ENCODE results near the gene SFXN2.
"Not testable (repeated sequence)": the region's sequence is repeated elsewhere in the genome, so short reads cannot be mapped to it uniquely, and the experiment has no call there.

The SFXN2 gene

DNA sequence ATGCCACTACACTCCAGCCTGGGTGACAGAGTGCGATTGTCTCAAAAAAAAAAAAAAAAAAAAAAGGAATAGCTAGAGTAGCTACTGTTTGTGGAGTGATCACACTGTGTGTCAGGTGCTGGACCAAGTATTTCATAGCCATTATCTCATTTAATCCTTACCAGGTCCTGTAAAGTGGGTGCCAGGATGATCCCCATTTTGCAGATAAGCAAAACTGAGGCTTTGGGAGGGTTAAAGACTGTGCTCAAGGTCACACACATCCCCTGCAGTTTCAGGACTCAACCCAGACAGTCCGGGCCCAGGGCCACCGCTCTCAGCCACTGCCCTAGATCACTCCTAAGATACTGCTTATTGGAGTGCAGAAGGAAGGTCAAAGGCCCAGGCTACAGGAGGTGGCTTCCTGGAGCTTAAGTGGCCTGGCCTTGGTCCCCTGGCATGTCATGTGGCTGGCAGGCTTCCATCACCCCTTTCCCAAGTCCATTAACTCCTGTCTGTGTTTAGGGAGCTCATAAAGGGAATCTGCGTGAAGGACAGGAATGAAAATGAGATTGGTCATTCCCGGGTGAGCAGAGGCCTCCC is 16.9 kb downstream of the SFXN2 start:
- no peak overlapping the region for H3K4me3 Mint-ChIP-seq
- no peaks in the 10 kb centered on the region for H3K9me3 Mint-ChIP-seq
- ATAC-seq (replicated peaks; ENCODE audit: extremely low read depth, poor library complexity, severe bottlenecking): no peak
- no peaks in the 10 kb centered on the region for H3K27me3 Mint-ChIP-seq
- H3K36me3 Mint-ChIP-seq (ENCODE audit: insufficient read depth): peaks cover 12% of the 10 kb centered on the region
- DNase-seq (ENCODE audit: low spot score in 2 of 2): no peak
- no peak overlapping the region for H3K27ac Mint-ChIP-seq (ENCODE audit: low read depth)
- H3K4me1 Mint-ChIP-seq: peaks cover 8% of the 10 kb centered on the region

DNA sequence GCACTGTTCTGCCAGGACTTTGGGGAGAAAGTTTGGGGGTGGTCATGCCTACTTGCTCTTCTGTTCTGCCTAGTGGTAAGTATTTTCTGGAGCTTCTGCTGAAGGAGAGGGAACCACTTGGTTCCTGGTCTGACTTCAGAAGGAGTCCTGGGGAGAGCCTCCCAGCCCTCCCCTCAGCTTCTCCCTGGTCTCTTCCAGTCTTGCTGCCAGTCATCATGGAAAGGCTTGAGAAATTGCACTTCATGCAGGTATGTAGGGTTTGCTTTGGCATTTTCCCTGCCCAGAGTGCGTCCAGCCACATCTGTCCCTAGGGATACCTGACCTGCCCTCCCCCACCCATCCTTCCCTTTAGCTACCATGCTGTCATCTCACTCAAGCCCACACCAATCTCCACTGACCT is 18.2 kb downstream of the SFXN2 start:
- no peak overlapping the region for H3K27ac Mint-ChIP-seq (ENCODE audit: low read depth)
- peaks cover 8% of the 10 kb centered on the region for H3K4me1 Mint-ChIP-seq
- DNase-seq (ENCODE audit: low spot score in 2 of 2) (no peak), ATAC-seq (replicated peaks; ENCODE audit: extremely low read depth, poor library complexity, severe bottlenecking) (no peak)
- H3K9me3 Mint-ChIP-seq: no peaks in the 10 kb centered on the region
- H3K4me3 Mint-ChIP-seq: no peak overlapping the region
- H3K36me3 Mint-ChIP-seq (ENCODE audit: insufficient read depth): peaks cover 9% of the 10 kb centered on the region
- H3K27me3 Mint-ChIP-seq: no peaks in the 10 kb centered on the region

DNA sequence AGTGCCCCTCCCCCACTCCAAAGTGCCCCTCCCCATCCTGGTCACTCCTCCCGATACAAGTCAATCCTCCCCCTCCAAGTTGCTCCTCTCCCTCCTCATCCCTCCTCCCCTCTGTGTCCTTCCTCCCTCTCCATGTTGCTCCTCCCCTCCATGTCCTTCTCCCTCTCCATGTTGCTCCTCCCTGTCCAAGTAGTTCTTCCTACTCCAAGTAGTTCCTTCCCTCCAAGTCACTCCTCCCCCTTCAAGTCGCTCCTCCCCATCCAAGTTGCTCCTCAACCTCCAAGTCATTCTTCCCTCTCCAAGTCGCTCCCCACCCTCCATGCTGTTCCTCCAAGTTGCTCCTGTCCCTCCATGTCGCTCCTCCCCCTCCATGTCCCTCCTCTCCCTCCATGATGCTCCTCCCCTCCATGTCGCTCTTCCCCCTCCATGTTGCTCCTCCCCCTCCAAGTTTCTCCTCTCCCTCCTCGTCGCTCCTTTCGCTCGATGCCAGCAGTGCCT is 20.7 kb downstream of the SFXN2 start:
- Mint-ChIP-seq H3K9me3 (no peaks in the 10 kb centered on the region), H3K27me3 (no peaks in the 10 kb centered on the region), H3K4me1 (no peaks in the 10 kb centered on the region), H3K27ac (ENCODE audit: low read depth) (no peak overlapping the region), H3K4me3 (no peak overlapping the region), H3K36me3 (ENCODE audit: insufficient read depth) (peaks cover 8% of the 10 kb centered on the region)
- DNase-seq (ENCODE audit: low spot score in 2 of 2) (no peak), ATAC-seq (replicated peaks; ENCODE audit: extremely low read depth, poor library complexity, severe bottlenecking) (no peak)

GRCh38 chr10:102738692-102739121 is 24.3 kb downstream of the SFXN2 start:
- Mint-ChIP-seq H3K27me3 (no peaks in the 10 kb centered on the region), H3K4me3 (no peak overlapping the region), H3K27ac (ENCODE audit: low read depth) (no peak overlapping the region), H3K9me3 (peaks cover 6% of the 10 kb centered on the region), H3K36me3 (ENCODE audit: insufficient read depth) (peaks cover 8% of the 10 kb centered on the region), H3K4me1 (peaks cover 10% of the 10 kb centered on the region)
- ATAC-seq (replicated peaks; ENCODE audit: extremely low read depth, poor library complexity, severe bottlenecking) (no peak), DNase-seq (ENCODE audit: low spot score in 2 of 2) (no peak)

GRCh38 chr10:102740229-102740628 is 25.8 kb downstream of the SFXN2 start:
- no peak for DNase-seq (ENCODE audit: low spot score in 2 of 2)
- Mint-ChIP-seq H3K4me3 (no peak overlapping the region), H3K36me3 (ENCODE audit: insufficient read depth) (peaks cover 9% of the 10 kb centered on the region), H3K9me3 (peaks cover 6% of the 10 kb centered on the region), H3K27me3 (no peaks in the 10 kb centered on the region), H3K27ac (ENCODE audit: low read depth) (no peak overlapping the region), H3K4me1 (peaks cover 25% of the 10 kb centered on the region)
- no peak for ATAC-seq (replicated peaks; ENCODE audit: extremely low read depth, poor library complexity, severe bottlenecking)

DNA sequence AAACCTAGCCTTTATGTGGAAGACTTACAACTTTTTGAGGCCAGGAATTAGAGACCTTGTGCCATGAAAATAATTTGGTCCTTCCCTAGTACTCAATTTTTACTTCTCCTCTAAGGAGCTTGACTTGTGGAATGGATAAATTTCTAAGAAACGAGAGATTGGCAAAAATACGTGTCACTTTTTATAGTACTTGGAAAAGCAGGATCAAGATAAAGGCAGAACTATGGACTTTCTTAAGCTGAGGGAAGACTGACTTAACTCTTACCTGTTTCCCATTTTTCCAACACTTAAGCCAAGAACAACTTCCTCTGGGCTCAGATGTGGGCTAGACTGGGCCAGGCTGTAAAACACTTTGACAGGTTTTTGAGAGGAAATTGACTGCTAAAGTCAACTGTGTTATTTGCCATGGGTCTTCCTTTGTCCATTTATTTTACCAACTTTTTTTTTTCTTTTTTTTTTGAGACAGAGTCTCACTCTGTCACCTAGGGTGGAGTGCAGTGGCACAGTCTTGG is 27.3 kb downstream of the SFXN2 start:
- DNase-seq (ENCODE audit: low spot score in 2 of 2) (no peak), ATAC-seq (replicated peaks; ENCODE audit: extremely low read depth, poor library complexity, severe bottlenecking) (no peak)
- peaks cover 9% of the 10 kb centered on the region for H3K36me3 Mint-ChIP-seq (ENCODE audit: insufficient read depth)
- H3K4me3 Mint-ChIP-seq: no peak overlapping the region
- H3K4me1 Mint-ChIP-seq: peaks cover 41% of the 10 kb centered on the region
- H3K27ac Mint-ChIP-seq (ENCODE audit: low read depth): no peak overlapping the region
- H3K27me3 Mint-ChIP-seq: no peaks in the 10 kb centered on the region
- peaks cover 6% of the 10 kb centered on the region for H3K9me3 Mint-ChIP-seq

DNA sequence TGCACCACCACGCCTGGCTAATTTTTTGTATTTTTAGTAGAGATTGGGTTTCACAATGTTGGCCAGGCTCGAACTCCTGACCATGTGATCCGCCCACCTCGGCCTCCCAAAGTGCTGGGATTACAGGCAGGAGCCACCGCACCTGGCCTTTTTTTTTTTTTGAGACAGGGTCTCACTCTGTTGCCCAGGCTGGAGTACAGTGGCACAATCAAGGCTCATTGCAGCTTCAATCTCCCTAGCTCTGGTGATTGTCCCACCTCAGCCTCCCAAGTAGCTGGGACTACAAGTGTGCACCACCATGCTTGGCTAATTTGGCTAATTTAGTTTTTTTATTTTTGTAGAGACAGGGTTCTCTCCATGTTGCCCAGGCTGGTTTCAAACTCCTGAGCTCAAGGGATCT is 27.9 kb downstream of the SFXN2 start:
- H3K9me3 Mint-ChIP-seq; H3K36me3 Mint-ChIP-seq (ENCODE audit: insufficient read depth); H3K27me3 Mint-ChIP-seq; DNase-seq (ENCODE audit: low spot score in 2 of 2); ATAC-seq (replicated peaks; ENCODE audit: extremely low read depth, poor library complexity, severe bottlenecking): not testable (repeated sequence)
- Mint-ChIP-seq H3K27ac (ENCODE audit: low read depth) (peak overlapping the region; percentile 14), H3K4me3 (peak overlapping the region; percentile 88), H3K4me1 (peaks cover 43% of the 10 kb centered on the region)

DNA sequence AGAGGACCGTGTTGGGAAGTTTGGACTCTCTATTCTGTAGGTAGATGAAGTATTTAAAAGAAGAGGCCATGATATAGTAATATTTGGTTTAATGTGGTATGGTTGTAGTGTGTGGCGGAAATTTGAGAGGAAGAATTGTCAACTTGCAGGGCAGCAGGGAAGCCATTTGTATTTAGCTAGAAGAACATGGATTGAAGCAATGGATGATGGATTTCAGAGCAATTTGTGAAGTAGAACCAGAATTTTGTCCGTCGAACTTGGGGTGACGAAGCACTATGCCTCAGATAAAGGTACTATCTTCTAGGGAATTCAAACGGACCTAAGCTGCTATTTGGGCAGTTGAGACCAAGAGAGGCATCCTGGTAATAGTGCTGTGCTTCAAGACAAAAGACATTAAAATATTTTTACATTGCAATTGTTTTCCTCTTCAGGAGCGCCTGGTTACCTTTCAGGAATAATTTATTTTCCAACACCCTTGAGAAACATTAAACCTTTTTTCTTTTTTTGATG is 28.7 kb downstream of the SFXN2 start:
- Mint-ChIP-seq H3K4me1 (peaks cover 44% of the 10 kb centered on the region), H3K27me3 (no peaks in the 10 kb centered on the region), H3K36me3 (ENCODE audit: insufficient read depth) (peaks cover 12% of the 10 kb centered on the region), H3K27ac (ENCODE audit: low read depth) (peak overlapping the region; percentile 91), H3K9me3 (peaks cover 6% of the 10 kb centered on the region), H3K4me3 (peak overlapping the region; percentile 88)
- no peak for DNase-seq (ENCODE audit: low spot score in 2 of 2)
- ATAC-seq (replicated peaks; ENCODE audit: extremely low read depth, poor library complexity, severe bottlenecking): no peak

DNA sequence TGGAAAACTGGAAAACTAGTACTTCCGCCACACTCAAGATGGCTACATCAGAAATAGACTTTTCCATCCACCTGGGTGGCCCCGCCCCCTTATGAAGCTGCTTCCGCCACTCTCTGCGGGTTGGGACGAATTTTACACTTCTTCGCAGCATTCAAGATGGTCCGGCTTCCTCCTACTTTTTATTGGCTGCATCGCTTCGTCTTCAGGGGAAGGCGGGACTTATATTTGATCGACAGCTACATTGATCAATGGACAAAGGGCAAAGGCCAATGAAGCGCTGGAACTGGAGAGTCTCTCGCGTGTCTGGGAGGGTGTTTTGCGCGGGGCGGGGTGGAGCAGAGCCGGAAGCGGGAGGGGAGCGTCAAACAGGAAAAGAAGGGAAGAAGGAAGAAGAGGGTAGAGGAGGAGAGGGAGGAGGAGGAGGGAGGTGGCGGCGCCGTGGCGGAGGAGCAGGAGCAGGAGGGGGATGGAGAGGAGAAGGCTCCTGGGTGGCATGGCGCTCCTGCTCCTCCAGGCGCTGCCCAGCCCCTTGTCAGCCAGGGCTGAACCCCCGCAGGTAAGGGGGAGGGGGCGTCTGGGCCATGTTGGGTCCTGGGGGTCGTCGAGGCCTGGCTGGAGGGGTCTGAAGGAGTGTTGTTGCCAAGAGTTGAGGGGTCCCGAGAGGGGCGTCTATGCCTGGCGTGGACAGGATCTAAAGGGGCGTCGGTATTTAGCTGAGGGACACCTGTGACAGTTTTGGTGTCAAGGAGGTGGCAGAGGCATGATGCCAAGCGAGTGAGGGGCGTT is 29.3 kb downstream of the SFXN2 start, which contains the start of gene WBP1L:
WBP1L (plus strand) TSS at position 361 of the 786 bp plus-strand sequence; CDS start at position 467, 106 bp downstream.
- Mint-ChIP-seq H3K27ac (ENCODE audit: low read depth) (peak within 1 kb of the TSS; percentile 91), H3K4me3 (peak within 1 kb of the TSS; percentile 88), H3K9me3 (peaks cover 6% of the 10 kb centered on the region), H3K4me1 (peaks cover 50% of the 10 kb centered on the region), H3K36me3 (ENCODE audit: insufficient read depth) (peaks cover 13% of the 10 kb centered on the region), H3K27me3 (no peaks in the 10 kb centered on the region)
- ATAC-seq (replicated peaks; ENCODE audit: extremely low read depth, poor library complexity, severe bottlenecking): peak; percentile 98
- DNase-seq (ENCODE audit: low spot score in 2 of 2): peak; percentile 93 to 96

DNA sequence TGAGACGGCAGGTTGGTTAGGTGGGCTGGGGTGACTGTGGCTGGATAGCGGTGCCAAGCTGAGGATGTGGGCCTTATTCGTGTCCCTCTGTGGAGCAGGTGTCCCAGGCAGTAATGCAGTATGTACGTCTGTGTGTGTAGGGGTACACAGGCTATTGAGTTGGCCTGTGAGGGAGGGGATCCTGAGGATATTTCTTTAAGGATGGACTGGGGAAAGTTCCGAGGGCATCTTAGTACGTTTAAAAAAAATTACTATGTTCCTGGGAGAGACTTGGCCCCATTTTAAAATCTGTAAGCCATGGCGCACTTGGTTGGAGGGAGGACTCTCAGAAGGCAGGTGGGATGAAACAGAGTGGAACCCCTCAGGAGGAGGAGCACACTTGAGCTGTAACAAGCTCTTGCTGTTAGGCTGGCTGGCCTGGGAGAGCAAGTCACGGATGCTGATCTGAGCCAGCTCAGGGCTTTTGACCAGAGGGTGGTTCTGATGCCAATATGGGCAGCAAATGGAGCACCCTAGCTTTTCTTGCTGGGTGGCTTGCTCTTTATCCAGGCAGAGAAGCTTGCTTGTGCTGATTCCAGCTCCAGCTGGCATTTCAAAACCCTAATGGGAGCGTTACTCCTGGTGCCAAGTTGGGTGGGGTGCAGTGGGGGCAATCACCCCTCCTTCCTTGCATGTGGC is 30.1 kb downstream of the SFXN2 start:
- Mint-ChIP-seq H3K4me3 (peak overlapping the region; percentile 88), H3K4me1 (peaks cover 53% of the 10 kb centered on the region), H3K36me3 (ENCODE audit: insufficient read depth) (peaks cover 13% of the 10 kb centered on the region), H3K9me3 (peaks cover 6% of the 10 kb centered on the region), H3K27me3 (no peaks in the 10 kb centered on the region), H3K27ac (ENCODE audit: low read depth) (peak overlapping the region; percentile 91)
- ATAC-seq (replicated peaks; ENCODE audit: extremely low read depth, poor library complexity, severe bottlenecking) (peak; percentile 27), DNase-seq (ENCODE audit: low spot score in 2 of 2) (no peak)

DNA sequence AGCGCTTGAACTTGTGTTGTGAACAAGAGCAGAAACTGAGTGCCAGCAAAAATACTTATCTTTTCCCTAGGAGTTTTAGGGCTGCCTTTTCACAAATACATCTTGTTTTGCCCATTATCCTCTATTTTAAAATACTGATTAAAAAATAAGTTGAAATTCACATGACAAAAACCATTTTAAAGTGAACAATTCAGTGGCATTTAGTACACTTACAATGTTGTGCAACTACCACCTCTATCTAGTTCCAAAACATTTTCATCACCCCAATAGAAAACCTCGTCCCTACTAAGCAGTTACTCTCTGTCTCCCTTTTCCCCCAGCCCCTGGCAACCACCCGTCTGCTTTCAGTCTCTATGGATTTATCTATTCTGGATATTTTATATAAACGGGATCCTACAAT is 30.7 kb downstream of the SFXN2 start:
- peaks cover 13% of the 10 kb centered on the region for H3K36me3 Mint-ChIP-seq (ENCODE audit: insufficient read depth)
- peaks cover 6% of the 10 kb centered on the region for H3K9me3 Mint-ChIP-seq
- peaks cover 53% of the 10 kb centered on the region for H3K4me1 Mint-ChIP-seq
- H3K27ac Mint-ChIP-seq (ENCODE audit: low read depth): peak overlapping the region; percentile 56
- H3K27me3 Mint-ChIP-seq: no peaks in the 10 kb centered on the region
- no peak for ATAC-seq (replicated peaks; ENCODE audit: extremely low read depth, poor library complexity, severe bottlenecking)
- DNase-seq (ENCODE audit: low spot score in 2 of 2): no peak
- peak overlapping the region; percentile 88 for H3K4me3 Mint-ChIP-seq

DNA sequence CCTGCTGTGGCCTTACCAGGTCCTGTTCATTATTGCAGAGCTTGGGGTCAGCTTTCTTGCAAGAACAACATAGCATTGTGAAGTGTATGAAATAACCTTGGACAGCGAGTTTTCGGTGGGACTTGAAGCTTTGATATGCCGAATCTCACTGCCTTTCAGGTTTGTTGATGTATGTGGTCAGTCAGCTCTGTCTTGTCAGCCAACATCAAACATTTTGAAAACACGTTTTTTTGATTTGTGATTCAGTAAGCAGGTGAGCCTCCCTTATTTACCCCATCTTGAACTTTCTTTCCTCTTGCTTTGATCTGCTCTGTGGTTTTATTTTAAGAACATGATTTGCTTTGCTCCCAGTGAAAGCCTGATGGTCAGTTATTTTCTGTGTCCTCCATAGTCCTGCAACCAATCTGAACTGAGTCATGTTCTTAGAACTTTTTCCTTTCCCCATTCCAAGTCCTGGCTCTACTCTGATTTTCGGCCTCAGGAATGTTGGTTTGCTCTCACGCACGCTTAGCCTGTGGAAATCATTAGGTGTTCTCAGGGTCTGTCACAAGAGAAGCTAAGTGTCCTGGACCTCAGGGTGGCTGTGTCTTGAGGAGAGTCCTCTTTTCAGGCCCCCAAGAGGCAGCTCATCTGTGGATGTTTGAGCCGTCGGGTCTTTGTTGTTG is 38.0 kb downstream of the SFXN2 start:
- Mint-ChIP-seq H3K4me3 (no peak overlapping the region), H3K9me3 (no peaks in the 10 kb centered on the region), H3K27me3 (no peaks in the 10 kb centered on the region), H3K27ac (ENCODE audit: low read depth) (no peak overlapping the region), H3K36me3 (ENCODE audit: insufficient read depth) (peaks cover 15% of the 10 kb centered on the region), H3K4me1 (peaks cover 43% of the 10 kb centered on the region)
- DNase-seq (ENCODE audit: low spot score in 2 of 2): no peak
- ATAC-seq (replicated peaks; ENCODE audit: extremely low read depth, poor library complexity, severe bottlenecking): no peak
